M059J (cell line): ENCODE data around the gene SLAIN2. TPM values are rescaled to one million over a fixed set of nuclear protein-coding genes. Genes with fewer than 3 reads are reported as not detected.
"Not testable (repeated sequence)": the region's sequence is repeated elsewhere in the genome, so short reads cannot be mapped to it uniquely, and the experiment has no call there.

Experiments used
- DNase-seq: peaks from one replicate; pipeline ENCODE4 v3.0.0-alpha.2; 2012; ENCODE audit warnings: low read depth
- total RNA-seq: library from RNA; depleted of rRNA; stranded (reverse); fragments of >200 nt; shearing (Covaris generic); gene quantifications from 2 replicates; pipeline ENCODE4 v1.2.3, GENCODE V29; 2014; rRNA removed

SLAIN2 gene
- total RNA-seq = 82.8 and 109 TPM in 2 replicates

DNA sequence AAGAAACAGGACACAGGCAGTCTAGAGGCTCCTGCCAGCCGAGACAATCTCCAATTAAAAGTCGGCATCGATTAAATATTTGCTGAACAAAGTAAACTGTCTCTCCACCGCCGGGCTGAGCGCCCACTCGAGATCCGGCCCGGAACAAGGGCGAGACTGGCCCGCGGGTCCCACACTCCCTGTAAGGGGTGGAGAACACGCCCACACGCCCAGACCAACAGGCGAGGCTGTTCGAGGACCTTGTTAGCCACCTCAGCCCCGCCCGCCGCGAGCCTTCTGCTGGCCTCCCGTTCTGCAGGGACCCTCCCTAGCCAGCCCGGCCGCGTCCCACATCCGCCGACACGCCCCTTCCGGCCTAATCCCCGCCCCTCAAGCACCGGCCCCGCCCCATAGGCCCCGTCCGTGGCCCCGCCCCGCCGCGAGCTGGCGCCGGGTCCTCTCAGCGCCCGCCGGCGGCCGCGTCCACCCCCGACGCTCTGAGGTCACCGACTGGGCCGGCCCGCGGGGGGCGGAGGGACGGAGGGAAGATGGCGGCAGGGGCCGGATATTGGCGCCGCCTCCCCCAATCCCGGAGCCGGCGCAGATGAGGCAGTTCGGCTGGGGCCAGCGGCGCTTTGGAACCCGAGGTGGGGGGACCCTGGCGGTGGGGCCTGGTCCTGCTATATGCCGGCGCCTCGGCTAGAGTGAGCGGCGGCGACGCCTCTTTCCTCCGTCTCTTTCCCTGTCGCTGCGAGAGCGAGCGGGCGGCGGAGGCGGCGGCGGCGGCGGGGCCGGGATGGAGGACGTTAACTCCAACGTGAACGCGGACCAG, at the start of gene SLAIN2:
TSS of gene SLAIN2 (plus strand) at position 565 of the 811 bp plus-strand sequence. CDS start at position 776, 211 bp downstream.
- peak; percentile 96 for DNase-seq

DNA sequence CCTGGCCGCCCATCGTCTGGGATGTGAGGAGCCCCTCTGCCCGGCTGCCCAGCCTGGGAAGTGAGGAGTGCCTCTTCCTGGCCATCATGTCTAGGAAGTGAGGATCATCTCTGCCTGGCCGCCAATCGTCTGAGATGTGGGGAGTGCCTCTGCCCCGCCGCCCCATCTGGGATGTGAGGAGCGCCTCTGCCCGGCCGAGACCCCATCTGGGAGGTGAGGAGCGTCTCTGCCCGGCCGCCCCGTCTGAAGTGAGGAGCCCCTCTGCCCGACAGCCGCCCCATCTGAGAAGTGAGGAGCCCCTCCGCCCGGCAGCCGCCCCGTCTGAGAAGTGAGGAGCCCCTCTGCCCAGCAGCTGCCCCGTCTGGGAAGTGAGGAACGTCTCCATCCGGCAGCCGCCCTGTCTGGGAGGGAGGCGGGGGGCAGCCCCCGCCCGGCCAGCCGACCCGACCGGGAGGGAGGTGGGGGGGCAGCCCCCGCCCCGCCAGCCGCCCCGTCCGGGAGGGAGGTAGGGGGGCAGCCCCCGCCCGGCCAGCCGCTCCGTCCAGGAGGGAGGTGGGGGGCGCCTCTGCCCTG, 49.0 kb upstream of the SLAIN2 start:
- not testable (repeated sequence) for DNase-seq

DNA sequence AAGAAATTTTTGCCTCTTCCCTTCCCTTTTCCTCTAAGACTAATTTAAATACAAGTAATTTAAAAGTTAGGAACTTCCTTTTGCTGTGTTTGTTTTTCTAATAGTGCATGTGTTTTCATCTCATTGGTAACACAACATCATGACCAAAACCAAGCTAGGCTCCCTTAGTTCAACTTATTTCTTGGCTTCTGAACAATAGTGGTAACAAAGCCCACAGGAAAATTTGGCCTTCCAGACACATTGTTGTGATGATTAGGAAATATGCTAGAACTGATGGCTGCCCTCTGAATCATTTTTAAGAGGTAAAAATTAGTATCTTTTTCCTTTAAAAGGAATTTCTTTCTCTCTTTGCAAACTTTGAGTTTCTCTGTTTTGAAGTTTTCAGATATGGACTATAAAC, 46.2 kb upstream of the SLAIN2 start:
- DNase-seq = peak; percentile 31

DNA sequence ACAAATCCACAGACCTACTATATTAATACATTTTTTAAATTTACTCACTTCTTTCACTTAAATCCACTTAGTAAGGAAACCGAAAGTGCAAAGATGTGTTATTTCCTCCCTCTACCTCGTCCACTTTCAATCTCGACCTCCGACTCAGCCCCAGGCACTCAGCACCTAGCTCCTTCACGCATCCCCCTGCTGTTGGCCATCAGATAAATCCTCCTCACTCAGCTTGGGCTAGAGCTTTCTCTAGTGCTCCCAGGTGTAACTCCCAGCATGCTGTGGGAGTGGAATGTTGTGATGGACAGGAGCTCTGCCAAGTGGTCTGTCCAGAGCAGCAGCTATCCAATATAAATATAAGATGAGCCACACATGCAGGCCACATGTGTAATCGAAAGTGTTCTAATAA, 45.0 kb upstream of the SLAIN2 start:
- DNase-seq = no peak

DNA sequence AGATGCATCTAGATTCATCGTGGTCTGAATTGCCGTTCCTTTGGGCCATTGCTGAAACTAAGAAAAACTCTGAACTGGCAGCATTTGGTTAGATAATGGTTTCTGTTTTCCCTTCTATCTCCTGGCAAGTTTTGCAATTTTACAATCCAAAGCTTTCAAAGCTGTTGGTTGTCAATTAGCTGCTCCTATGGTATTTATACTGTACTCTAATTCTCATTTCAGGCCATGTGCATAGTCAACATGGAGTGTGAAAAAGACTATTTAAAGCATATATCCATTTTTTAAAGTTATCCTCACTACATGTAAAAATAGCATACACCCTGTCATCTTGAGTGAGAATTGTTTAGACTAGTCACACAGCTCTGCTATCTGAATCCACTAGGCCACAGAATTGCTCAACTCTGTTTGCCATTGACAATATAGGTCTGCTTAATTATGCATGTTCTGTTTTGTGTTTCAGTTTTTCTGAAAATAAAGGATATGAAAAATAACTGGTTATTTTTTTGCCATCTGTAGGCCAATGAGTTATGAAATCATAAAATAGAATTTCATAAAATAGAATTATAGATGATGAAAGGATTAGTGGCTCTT, 44.0 kb upstream of the SLAIN2 start:
- no peak for DNase-seq

DNA sequence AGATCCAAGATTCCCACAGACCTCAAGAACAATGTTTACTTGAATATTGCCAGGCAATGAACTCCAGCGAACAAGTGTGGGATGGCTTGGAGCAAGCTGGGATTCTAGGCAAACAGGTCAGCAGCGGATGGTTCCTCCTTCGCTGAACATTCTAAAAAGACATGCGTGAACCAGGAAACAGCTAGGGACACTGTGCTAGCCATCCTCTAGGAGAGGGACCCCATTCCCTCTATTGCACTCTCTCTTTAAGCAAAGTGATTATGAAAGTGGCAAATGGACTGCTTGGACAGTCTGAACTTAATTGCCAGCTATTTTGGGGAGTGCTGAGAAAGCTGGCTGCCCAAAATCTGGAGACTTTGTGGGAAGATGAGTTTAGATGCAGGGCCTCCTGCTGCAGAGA, 41.8 kb upstream of the SLAIN2 start:
- peak; percentile 39 for DNase-seq

DNA sequence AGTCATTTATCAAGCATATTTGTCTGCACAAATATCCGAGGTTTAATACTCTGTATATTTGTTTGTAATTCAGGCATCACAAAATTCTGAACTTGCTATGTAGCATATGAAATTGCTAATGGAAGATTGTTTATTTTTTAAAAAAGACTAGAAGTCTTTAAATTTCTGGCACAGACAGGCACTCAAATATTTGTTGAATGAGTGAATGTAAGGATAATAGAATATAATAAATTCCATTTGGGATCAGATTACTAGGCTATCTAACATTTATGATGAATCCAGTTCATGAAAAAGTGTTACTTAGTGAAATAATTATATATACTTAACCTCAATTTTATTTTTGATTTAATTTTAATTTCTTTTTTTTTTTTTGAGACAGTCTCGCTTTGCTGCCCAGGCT, 41.3 kb upstream of the SLAIN2 start:
- peak; percentile 45 for DNase-seq

DNA sequence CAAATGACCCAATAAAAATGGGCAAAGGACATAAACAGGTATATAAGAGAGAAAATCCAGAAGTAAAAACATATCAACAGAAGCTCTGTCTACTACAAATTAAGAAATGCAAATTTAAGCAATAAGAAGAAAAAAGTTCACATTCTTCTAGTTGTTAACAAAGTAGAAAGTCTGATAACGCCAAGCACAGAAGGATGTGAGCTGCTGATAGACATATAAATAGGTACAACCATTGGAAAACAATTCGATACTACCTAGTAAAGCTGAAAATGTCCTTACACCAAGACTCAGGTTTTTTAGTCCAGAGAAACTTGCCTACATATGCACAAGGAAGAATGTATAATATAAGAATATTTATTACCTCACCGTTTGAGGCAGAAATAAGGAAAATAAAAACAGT, 35.8 kb upstream of the SLAIN2 start:
- no peak for DNase-seq

DNA sequence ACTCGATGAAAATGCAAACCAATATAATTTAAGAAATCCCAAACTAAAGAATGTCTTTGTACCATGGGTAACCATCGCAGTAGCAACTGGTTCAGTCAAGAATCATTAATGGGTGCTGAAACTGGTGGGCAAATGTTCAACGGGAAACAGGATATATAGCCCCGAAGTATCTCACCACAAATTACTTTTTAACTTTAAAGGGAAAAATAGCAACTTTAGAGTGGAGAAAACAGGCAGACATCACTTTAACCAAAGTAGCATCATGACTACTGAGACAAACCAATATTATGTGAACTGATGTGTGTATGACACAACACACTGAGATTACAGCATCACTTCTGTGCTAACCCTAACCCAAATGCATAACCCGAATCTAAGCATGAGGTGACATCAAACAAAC, 33.8 kb upstream of the SLAIN2 start:
- DNase-seq = no peak

DNA sequence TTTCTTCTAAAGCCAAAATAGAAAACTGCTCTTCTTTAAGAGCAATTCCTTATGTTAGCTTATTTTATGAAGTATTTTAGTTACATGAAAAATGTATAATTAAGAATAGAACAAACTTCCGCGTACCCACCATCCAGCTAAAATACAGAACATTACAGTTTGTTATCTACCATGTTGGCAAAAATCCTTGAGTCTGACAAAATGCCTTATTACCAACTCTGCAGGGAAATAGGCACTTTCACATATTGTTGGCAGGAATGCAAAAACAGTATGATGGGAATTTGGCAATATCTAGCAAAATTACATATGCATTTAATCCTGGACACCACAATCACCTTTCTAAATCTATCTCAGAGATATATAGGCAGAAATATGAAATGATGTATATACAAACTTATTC, 32.4 kb upstream of the SLAIN2 start:
- no peak for DNase-seq

DNA sequence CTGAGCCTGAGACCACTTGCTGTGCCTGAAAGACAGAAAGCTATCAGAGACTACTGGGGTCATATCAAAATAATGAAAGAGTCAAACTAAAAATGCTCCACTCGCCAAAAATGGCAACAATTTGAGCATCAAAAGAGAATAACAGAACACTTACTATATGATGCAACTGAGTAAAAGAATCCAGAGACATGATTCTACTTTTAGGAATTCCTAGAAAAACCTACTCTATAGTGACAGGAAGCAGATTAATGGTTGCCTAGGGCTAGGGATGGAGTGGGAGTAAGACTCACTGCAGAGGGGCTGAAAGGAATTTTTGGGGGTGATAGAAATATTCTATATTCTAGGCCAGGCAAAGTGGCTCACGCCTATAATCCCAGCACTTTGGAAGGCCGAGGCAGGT, 29.4 kb upstream of the SLAIN2 start:
- no peak for DNase-seq

DNA sequence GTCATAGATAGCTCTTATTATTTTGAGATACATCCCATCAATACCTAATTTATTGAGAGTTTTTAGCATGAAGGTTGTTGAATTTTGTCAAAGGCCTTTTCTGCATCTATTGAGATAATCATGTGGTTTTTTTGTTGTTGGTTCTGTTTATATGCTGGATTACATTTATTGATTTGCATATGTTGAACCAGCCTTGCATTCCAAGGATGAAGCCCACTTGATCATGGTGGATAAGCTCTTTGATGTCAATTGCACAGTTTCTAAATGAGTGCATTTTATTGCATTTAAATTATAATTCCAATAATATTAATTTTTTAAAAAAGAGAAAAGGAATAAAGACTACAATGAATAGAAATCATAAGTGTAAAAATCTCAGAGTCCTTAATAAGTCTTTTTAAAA, 26.6 kb upstream of the SLAIN2 start:
- DNase-seq = not testable (repeated sequence)

DNA sequence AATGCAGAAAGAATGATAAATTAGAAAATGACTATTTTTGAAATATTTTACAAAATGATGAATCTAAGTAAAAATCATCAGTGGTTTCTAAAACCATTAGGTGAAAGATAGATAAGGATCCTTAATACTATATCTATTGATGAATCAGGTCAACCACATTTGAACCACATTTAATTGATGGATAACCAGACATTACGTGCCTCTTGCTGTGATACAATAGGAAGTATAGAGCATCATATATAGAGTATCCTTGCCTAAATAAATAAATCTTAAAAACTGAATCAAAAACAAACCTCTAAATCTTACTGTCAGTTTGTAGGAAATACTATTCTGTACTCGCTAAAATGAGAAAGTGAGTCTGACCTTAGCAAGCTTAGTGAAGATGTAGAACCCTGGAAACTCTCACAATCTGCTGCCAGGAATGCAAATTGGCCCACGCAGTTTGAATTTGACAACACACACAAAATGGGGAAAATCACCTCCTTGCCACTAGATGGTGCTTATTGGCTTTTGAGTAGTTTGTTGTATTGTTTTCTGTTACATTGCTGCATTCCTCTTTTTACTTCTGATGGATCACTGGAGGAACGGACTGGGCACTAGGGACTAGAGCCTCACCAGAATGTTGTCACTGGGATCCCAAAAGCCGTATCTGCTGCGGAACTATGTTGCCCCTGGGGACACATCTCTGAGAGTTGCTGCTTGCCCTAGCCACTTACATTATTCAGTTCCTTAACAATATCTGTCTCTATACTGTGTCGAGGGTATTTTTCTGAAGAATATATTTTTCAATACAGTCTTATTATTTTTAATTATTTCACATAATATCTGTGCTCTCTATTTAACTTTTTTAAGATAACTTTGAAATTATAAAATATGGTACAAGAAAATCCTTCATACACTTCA, 25.4 kb upstream of the SLAIN2 start:
- peak; percentile 72 for DNase-seq

DNA sequence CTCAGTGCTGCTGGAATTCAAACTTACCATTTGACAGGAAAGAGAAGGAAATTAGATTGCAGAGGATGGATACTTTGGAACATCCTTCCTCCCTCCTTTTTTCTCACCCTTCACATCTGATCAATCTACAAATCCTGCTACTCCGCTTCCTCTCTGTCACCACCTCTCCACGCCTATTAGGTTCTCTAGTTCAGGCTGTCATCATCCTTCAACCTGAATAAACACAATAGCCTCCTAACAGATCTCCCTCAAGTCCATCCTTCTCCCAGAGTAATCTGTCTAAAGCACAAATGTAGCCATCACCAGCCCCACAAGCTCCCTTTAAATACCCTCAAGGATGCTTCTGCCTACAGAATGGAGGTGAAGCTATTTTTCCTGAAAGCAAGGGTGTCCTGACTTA, 20.0 kb upstream of the SLAIN2 start:
- DNase-seq = no peak

DNA sequence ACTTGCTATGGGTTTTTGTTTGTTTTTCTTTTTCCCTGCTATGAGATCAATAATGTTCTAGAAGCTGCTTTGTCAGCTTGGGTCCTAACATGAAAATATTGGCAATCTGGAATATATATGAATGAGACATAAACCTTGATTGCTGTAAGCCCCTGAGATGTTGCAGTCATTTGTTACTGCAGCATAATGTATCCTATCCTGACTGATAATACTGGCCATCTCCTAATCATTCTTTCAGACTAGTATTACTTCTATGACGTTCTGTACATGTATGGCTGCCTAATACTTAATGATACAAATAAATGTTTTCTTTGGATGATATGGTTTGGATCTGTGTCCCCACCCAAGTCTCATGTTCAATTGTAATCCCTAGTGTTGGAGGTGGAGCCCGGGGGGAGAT, 19.3 kb upstream of the SLAIN2 start:
- no peak for DNase-seq

DNA sequence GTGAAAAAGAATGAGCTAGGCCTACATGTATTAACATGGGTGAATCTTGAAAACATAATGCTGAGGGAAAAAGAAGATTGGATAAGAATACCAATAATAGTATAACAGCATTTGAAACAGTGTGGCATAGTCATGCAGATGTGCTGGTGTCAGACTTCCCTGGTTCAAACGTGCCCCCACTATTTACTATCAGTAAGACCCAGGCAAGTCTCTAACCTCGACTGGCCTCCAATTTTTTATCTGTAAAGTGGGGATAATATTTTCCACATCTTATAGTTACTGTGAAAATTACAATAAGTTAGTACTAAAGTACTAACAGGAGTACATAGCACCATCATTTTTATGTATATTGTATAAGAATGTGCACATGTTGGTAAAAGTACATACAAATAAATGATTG, 17.0 kb upstream of the SLAIN2 start:
- no peak for DNase-seq

DNA sequence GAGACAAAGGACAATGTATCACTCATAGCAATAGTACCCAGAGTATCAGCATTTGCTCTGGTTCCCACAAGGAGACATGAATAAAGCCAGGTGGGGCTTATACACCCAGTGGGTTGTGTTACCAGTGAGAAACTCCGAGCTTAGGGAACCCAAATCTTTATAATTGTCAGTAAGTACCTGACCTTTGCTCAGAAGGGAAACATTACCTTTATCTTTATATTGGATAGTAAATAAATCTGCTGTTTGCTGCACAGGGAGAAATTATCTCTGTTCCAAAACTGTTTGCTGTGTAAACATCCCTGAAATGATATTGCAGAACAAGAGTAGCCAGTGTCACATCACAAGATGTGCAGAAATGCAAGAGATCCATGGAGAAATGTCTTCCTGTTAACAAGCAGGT, 12.1 kb upstream of the SLAIN2 start:
- DNase-seq = no peak

DNA sequence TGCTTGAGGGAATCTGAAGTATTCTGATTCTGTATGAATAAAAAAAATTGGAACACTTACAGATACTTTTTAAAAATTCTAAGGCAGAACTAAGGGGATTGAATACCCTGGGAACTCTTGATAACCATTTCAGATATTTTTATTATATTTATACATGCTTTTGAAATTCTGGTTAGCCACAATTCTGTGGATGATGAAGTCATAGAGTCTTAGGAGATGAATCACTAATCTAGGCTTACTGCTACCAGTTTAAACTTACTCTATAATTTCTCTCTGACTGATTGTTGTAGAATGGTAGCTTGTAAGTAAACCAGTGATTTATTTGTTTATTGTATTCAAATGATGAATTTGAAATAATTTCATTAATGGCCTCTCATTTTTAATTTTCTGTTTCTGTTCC, 11.4 kb upstream of the SLAIN2 start:
- DNase-seq = peak; percentile 85

DNA sequence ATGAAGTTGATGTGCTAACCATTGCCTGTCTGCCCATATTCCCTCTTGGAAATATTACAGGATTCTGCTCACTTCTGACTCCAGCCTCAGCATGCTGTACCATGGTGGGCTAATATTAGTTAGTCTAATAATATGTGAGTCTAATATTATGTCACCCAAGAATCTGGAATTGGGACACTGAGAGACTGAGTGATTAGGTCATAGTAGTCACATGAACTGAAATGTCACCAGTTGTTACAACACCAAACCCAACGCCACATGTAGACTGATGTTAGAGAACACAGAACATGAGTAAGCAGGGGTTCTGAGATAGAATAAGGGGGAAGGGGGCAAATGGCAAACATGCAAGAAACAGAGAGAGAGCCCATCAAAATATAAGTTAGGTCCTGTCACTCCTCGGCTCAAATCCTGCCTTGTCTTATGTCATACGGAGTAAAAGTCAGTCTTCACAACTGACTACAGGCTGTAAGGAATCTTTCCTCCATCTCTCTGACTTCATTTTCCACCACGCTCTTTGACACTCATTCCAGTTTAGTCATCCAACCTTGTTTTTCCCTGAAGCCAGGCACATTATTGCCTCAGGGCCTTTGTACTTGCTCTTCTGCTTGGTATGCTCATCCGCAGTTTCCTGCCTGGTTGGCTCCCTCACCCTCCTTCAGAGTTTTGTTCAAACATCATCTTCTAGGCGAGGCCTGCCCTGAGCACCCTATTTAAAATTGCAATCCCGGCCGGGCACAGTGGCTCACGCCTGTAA, 9.6 kb upstream of the SLAIN2 start:
- peak; percentile 95 for DNase-seq

DNA sequence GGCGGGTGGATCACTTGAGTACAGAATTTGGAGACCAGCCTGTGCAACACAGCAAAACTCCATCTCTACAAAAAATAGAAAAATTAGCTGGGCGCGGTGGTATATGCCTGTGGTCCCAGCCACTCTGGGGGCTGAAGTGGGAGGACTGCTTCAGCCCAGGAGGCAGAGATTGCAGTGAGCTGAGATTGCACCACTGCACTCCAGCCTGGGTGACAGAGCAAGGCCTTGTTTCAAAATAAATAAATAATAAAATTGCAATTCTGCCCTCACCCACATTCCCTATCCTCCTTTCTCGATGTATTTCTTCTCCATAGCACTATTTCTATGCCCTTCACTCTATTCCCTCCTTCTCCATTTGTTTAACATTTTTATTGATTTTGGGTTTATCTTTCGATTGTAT, 8.7 kb upstream of the SLAIN2 start:
- no peak for DNase-seq

DNA sequence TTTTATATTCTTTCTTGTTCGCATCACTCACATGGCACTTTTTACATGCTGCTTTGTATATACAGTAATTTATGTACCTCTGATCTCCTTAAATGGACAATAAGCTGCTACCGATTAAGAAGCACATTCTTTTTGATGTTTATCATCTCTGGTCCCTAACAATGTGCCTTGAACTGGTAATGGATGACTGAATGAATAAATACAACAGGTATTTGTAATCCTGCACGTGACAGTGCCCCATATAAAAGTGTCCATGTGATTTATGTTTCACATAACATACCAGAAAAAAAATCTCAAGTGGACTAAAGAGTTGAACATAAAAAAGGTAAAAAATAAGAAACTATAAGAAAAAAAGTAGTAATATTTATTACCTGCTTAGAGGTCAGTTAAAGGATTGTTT, 7.7 kb upstream of the SLAIN2 start:
- DNase-seq = peak; percentile 82
